ENCODE results near the gene CROCC2.

The CROCC2 gene

GRCh38 chr2:241010531-241011295, 104.6 kb downstream of the CROCC2 start:
- Histone ChIP-seq H3K4me1 (ENCODE audit: control insufficient read depth, insufficient read depth, low read length, poor library complexity, severe bottlenecking) (peaks cover 19% of the 10 kb centered on the region), H3K9me3 (ENCODE audit: control insufficient read depth, low read length) (no peaks in the 10 kb centered on the region), H3K4me3 (ENCODE audit: extremely low read depth, insufficient read depth, low read length, poor library complexity, severe bottlenecking) (no peak overlapping the region), H3K27ac (ENCODE audit: low read depth, low read length, severe bottlenecking) (no peak overlapping the region), H3K36me3 (ENCODE audit: control insufficient read depth, insufficient read depth, low read length) (no peaks in the 10 kb centered on the region)
- WGBS, 2 experiments (ENCODE audit: insufficient coverage in 2 of 2), result 72 to 73% methylated on average over 10 to 11 of the region's 12 CpGs

- Histone ChIP-seq H3K9me3 (ENCODE audit: control insufficient read depth, low read length) (no peaks in the 10 kb centered on the region), H3K27ac (ENCODE audit: low read depth, low read length, severe bottlenecking) (no peak overlapping the region), H3K4me3 (ENCODE audit: extremely low read depth, insufficient read depth, low read length, poor library complexity, severe bottlenecking) (no peak overlapping the region), H3K36me3 (ENCODE audit: control insufficient read depth, insufficient read depth, low read length) (no peaks in the 10 kb centered on the region), H3K4me1 (ENCODE audit: control insufficient read depth, insufficient read depth, low read length, poor library complexity, severe bottlenecking) (peaks cover 19% of the 10 kb centered on the region)
- 90 to 91% methylated on average over 7 of the region's 9 CpGs for WGBS, 2 experiments (ENCODE audit: insufficient coverage in 2 of 2)
Observed at GRCh38 chr2:241011296-241011600, 105.1 kb downstream of the CROCC2 start.

GRCh38 chr2:241011751-241012510, 105.8 kb downstream of the CROCC2 start:
- H3K9me3 ChIP-seq (ENCODE audit: control insufficient read depth, low read length), result no peaks in the 10 kb centered on the region
- peaks cover 19% of the 10 kb centered on the region for H3K4me1 ChIP-seq (ENCODE audit: control insufficient read depth, insufficient read depth, low read length, poor library complexity, severe bottlenecking)
- no peaks in the 10 kb centered on the region for H3K36me3 ChIP-seq (ENCODE audit: control insufficient read depth, insufficient read depth, low read length)
- 92% methylated on average over 14 to 23 of the region's 29 CpGs for WGBS, 2 experiments (ENCODE audit: insufficient coverage in 2 of 2)
- no peak overlapping the region for H3K4me3 ChIP-seq (ENCODE audit: extremely low read depth, insufficient read depth, low read length, poor library complexity, severe bottlenecking)
- no peak overlapping the region for H3K27ac ChIP-seq (ENCODE audit: low read depth, low read length, severe bottlenecking)

GRCh38 chr2:241014224-241014623, 108.1 kb downstream of the CROCC2 start:
- Histone ChIP-seq H3K4me3 (ENCODE audit: extremely low read depth, insufficient read depth, low read length, poor library complexity, severe bottlenecking) (no peak overlapping the region), H3K27ac (ENCODE audit: low read depth, low read length, severe bottlenecking) (no peak overlapping the region), H3K36me3 (ENCODE audit: control insufficient read depth, insufficient read depth, low read length) (no peaks in the 10 kb centered on the region), H3K4me1 (ENCODE audit: control insufficient read depth, insufficient read depth, low read length, poor library complexity, severe bottlenecking) (peaks cover 13% of the 10 kb centered on the region), H3K9me3 (ENCODE audit: control insufficient read depth, low read length) (no peaks in the 10 kb centered on the region)
- 89 to 92% methylated on average over 5 of the region's 6 CpGs for WGBS, 2 experiments (ENCODE audit: insufficient coverage in 2 of 2)

- Histone ChIP-seq H3K36me3 (ENCODE audit: control insufficient read depth, insufficient read depth, low read length) (no peaks in the 10 kb centered on the region), H3K9me3 (ENCODE audit: control insufficient read depth, low read length) (no peaks in the 10 kb centered on the region), H3K4me1 (ENCODE audit: control insufficient read depth, insufficient read depth, low read length, poor library complexity, severe bottlenecking) (peaks cover 8% of the 10 kb centered on the region), H3K27ac (ENCODE audit: low read depth, low read length, severe bottlenecking) (no peak overlapping the region), H3K4me3 (ENCODE audit: extremely low read depth, insufficient read depth, low read length, poor library complexity, severe bottlenecking) (no peak overlapping the region)
- WGBS, 2 experiments (ENCODE audit: insufficient coverage in 2 of 2), result 89 to 93% methylated on average over 8 to 9 of the region's 10 CpGs
Observed at GRCh38 chr2:241014764-241015163, 108.6 kb downstream of the CROCC2 start.

- Histone ChIP-seq H3K9me3 (ENCODE audit: control insufficient read depth, low read length) (no peaks in the 10 kb centered on the region), H3K4me3 (ENCODE audit: extremely low read depth, insufficient read depth, low read length, poor library complexity, severe bottlenecking) (no peak overlapping the region), H3K36me3 (ENCODE audit: control insufficient read depth, insufficient read depth, low read length) (no peaks in the 10 kb centered on the region), H3K27ac (ENCODE audit: low read depth, low read length, severe bottlenecking) (no peak overlapping the region), H3K4me1 (ENCODE audit: control insufficient read depth, insufficient read depth, low read length, poor library complexity, severe bottlenecking) (peaks cover 4% of the 10 kb centered on the region)
- WGBS, 2 experiments (ENCODE audit: insufficient coverage in 2 of 2), result 95 to 96% methylated on average over 13 of the region's 13 CpGs
Observed at GRCh38 chr2:241015439-241015838, 109.3 kb downstream of the CROCC2 start.

GRCh38 chr2:241017228-241017940, 111.2 kb downstream of the CROCC2 start:
- Histone ChIP-seq H3K36me3 (ENCODE audit: control insufficient read depth, insufficient read depth, low read length) (no peaks in the 10 kb centered on the region), H3K4me1 (ENCODE audit: control insufficient read depth, insufficient read depth, low read length, poor library complexity, severe bottlenecking) (no peaks in the 10 kb centered on the region), H3K9me3 (ENCODE audit: control insufficient read depth, low read length) (no peaks in the 10 kb centered on the region), H3K27ac (ENCODE audit: low read depth, low read length, severe bottlenecking) (no peak overlapping the region), H3K4me3 (ENCODE audit: extremely low read depth, insufficient read depth, low read length, poor library complexity, severe bottlenecking) (no peak overlapping the region)
- 91 to 94% methylated on average over 12 of the region's 13 CpGs for WGBS, 2 experiments (ENCODE audit: insufficient coverage in 2 of 2)

GRCh38 chr2:241018051-241018891, 112.1 kb downstream of the CROCC2 start:
- 92 to 93% methylated on average over 26 of the region's 26 CpGs for WGBS, 2 experiments (ENCODE audit: insufficient coverage in 2 of 2)
- Histone ChIP-seq H3K27ac (ENCODE audit: low read depth, low read length, severe bottlenecking) (no peak overlapping the region), H3K9me3 (ENCODE audit: control insufficient read depth, low read length) (no peaks in the 10 kb centered on the region), H3K4me3 (ENCODE audit: extremely low read depth, insufficient read depth, low read length, poor library complexity, severe bottlenecking) (no peak overlapping the region), H3K4me1 (ENCODE audit: control insufficient read depth, insufficient read depth, low read length, poor library complexity, severe bottlenecking) (no peaks in the 10 kb centered on the region), H3K36me3 (ENCODE audit: control insufficient read depth, insufficient read depth, low read length) (no peaks in the 10 kb centered on the region)

- Histone ChIP-seq H3K9me3 (ENCODE audit: control insufficient read depth, low read length) (no peaks in the 10 kb centered on the region), H3K4me3 (ENCODE audit: extremely low read depth, insufficient read depth, low read length, poor library complexity, severe bottlenecking) (no peak overlapping the region), H3K27ac (ENCODE audit: low read depth, low read length, severe bottlenecking) (no peak overlapping the region), H3K4me1 (ENCODE audit: control insufficient read depth, insufficient read depth, low read length, poor library complexity, severe bottlenecking) (no peaks in the 10 kb centered on the region), H3K36me3 (ENCODE audit: control insufficient read depth, insufficient read depth, low read length) (no peaks in the 10 kb centered on the region)
- WGBS, 2 experiments (ENCODE audit: insufficient coverage in 2 of 2), result 96 to 97% methylated on average over 20 of the region's 20 CpGs
Observed at GRCh38 chr2:241019441-241020139, 113.5 kb downstream of the CROCC2 start.

GRCh38 chr2:241020201-241020600, 114.1 kb downstream of the CROCC2 start:
- H3K27ac ChIP-seq (ENCODE audit: low read depth, low read length, severe bottlenecking), result no peak overlapping the region
- H3K4me3 ChIP-seq (ENCODE audit: extremely low read depth, insufficient read depth, low read length, poor library complexity, severe bottlenecking), result no peak overlapping the region
- peaks cover 5% of the 10 kb centered on the region for H3K9me3 ChIP-seq (ENCODE audit: control insufficient read depth, low read length)
- no peaks in the 10 kb centered on the region for H3K4me1 ChIP-seq (ENCODE audit: control insufficient read depth, insufficient read depth, low read length, poor library complexity, severe bottlenecking)
- 94 to 95% methylated on average over 10 of the region's 10 CpGs for WGBS, 2 experiments (ENCODE audit: insufficient coverage in 2 of 2)
- no peaks in the 10 kb centered on the region for H3K36me3 ChIP-seq (ENCODE audit: control insufficient read depth, insufficient read depth, low read length)

All from mesodermal cell (in vitro differentiated cells).